Measurements from ENCODE around the gene CNTN1. TPM values are rescaled to one million over a fixed set of nuclear protein-coding genes. Genes with fewer than 3 reads are reported as not detected.

CNTN1 gene
- polyA plus RNA-seq, 1 of the 3 experiments (the other 2 are of a cell fraction): 0.13 TPM

- Histone ChIP-seq H3K4me1 (ENCODE audit: control insufficient read depth in 1 of 2, insufficient read depth in 2 of 2, low read depth in 1 of 2, low read length in 1 of 2) (no peaks in the 10 kb centered on the region), H3K9me3 (no peaks in the 10 kb centered on the region), H3K27me3 (ENCODE audit: insufficient read depth) (no peaks in the 10 kb centered on the region), H3K4me3 (ENCODE audit: low read depth in 2 of 2, low read length in 1 of 2) (no peak overlapping the region), H3F3A (replicated peaks; ENCODE audit: insufficient read depth) (no peaks in the 10 kb centered on the region), H2AFZ (ENCODE audit: low read depth) (0 out of 2 replicates have a peak overlapping the region, but pooled peaks have one; percentile 29), H3K36me3 (replicated peaks in 1 of 2; ENCODE audit: control insufficient read depth in 1 of 2, insufficient read depth in 2 of 2, low read length in 1 of 2) (no peaks in the 10 kb centered on the region), H3K79me2 (ENCODE audit: insufficient read depth) (no peaks in the 10 kb centered on the region), H3K9ac (no peak overlapping the region), H4K20me1 (ENCODE audit: insufficient read depth) (no peaks in the 10 kb centered on the region), H3K27ac (ENCODE audit: low read depth in 2 of 2, low read length in 1 of 2) (no peak overlapping the region), H3K4me2 (no peak overlapping the region), H3K9me2 (no peaks in the 10 kb centered on the region; the same call in 1 of the 2 replicates)
- DNase-seq: no peak
- CTCF ChIA-PET: no interaction called here
- POLR2A ChIA-PET: no interaction called here
- WGBS (ENCODE audit: low lambda C conversion rate): 80% methylated on average over 3 of the region's 3 CpGs
- no peak for TF ChIP-seq ZBTB33 (IDR thresholded peaks at IDR 0.05; ENCODE audit: borderline replicate concordance, low read depth)
- TF ChIP-seq SIN3A (IDR thresholded peaks at IDR 0.05; ENCODE audit: borderline replicate concordance, low read depth, low read length): no peak
- TF ChIP-seq USF2 (IDR thresholded peaks at IDR 0.05; ENCODE audit: borderline replicate concordance, low read depth, low read length): no peak
- TF ChIP-seq ELF1 (IDR thresholded peaks at IDR 0.05): no peak
- no peak for TF ChIP-seq TEAD4 (IDR thresholded peaks at IDR 0.05; ENCODE audit: borderline replicate concordance, insufficient read depth)
- no peak for TF ChIP-seq RAD21 (IDR thresholded peaks at IDR 0.05; ENCODE audit: low read length)
- no peak for TF ChIP-seq PBX3 (IDR thresholded peaks at IDR 0.05)
Measured at GRCh38 chr12:40993158-40993557, 300.9 kb downstream of the CNTN1 start.

- WGBS (ENCODE audit: low lambda C conversion rate): 52% methylated on average over 4 of the region's 4 CpGs
- Histone ChIP-seq H3K4me1 (ENCODE audit: control insufficient read depth in 1 of 2, insufficient read depth in 2 of 2, low read depth in 1 of 2, low read length in 1 of 2) (no peaks in the 10 kb centered on the region), H3K27ac (ENCODE audit: low read depth in 2 of 2, low read length in 1 of 2) (no peak overlapping the region), H3K9me2 (no peaks in the 10 kb centered on the region; the same call in 1 of the 2 replicates), H3K27me3 (ENCODE audit: insufficient read depth) (no peaks in the 10 kb centered on the region), H3K9ac (no peak overlapping the region), H3K9me3 (no peaks in the 10 kb centered on the region), H3K4me3 (ENCODE audit: low read depth in 2 of 2, low read length in 1 of 2) (no peak overlapping the region), H2AFZ (ENCODE audit: low read depth) (no peak overlapping the region), H3K4me2 (no peak overlapping the region), H3K79me2 (ENCODE audit: insufficient read depth) (no peaks in the 10 kb centered on the region), H4K20me1 (ENCODE audit: insufficient read depth) (no peaks in the 10 kb centered on the region), H3K36me3 (replicated peaks in 1 of 2; ENCODE audit: control insufficient read depth in 1 of 2, insufficient read depth in 2 of 2, low read length in 1 of 2) (no peaks in the 10 kb centered on the region), H3F3A (replicated peaks; ENCODE audit: insufficient read depth) (no peaks in the 10 kb centered on the region)
- no peak for DNase-seq
- CTCF ChIA-PET: interaction anchor here (0.6 kb wide), 1 partner anchor 839 kb away, joined by 3 read pairs; no protein-coding TSS in a partner anchor
- POLR2A ChIA-PET: no interaction called here
- TF ChIP-seq SIN3A (IDR thresholded peaks at IDR 0.05; ENCODE audit: borderline replicate concordance, low read depth, low read length) (no peak), PBX3 (IDR thresholded peaks at IDR 0.05) (no peak), USF2 (IDR thresholded peaks at IDR 0.05; ENCODE audit: borderline replicate concordance, low read depth, low read length) (no peak), NRF1 (IDR thresholded peaks at IDR 0.05; ENCODE audit: low read depth, low read length) (no peak), JUND (IDR thresholded peaks at IDR 0.05) (no peak), RCOR1 (IDR thresholded peaks at IDR 0.05; ENCODE audit: low read length) (no peak), POLR2AphosphoS5 (IDR thresholded peaks at IDR 0.05; ENCODE audit: low read depth, low read length) (no peak), MEF2A (IDR thresholded peaks at IDR 0.05; ENCODE audit: borderline replicate concordance, low read depth) (no peak), EP300 (IDR thresholded peaks at IDR 0.05; ENCODE audit: borderline replicate concordance in 1 of 2, low read depth in 1 of 2, low read length in 1 of 2) (no peak), TCF12 (IDR thresholded peaks at IDR 0.05) (no peak), GABPA (IDR thresholded peaks at IDR 0.05; ENCODE audit: low read depth) (no peak), CHD2 (IDR thresholded peaks at IDR 0.05; ENCODE audit: low read length, partially characterized antibody) (no peak), SMC3 (IDR thresholded peaks at IDR 0.05; ENCODE audit: low read depth, low read length) (no peak), ZBTB33 (IDR thresholded peaks at IDR 0.05; ENCODE audit: borderline replicate concordance, low read depth) (no peak), YY1 (IDR thresholded peaks at IDR 0.05; ENCODE audit: low read depth) (no peak), EZH2phosphoT487 (IDR thresholded peaks at IDR 0.05; ENCODE audit: borderline replicate concordance, low read depth) (no peak), TAF1 (IDR thresholded peaks at IDR 0.05; ENCODE audit: borderline replicate concordance, low read depth, low read length) (no peak)
Measured at GRCh38 chr12:40996091-40996490, 303.9 kb downstream of the CNTN1 start.
